IPS-20b (cell line): Measurements from ENCODE around the gene CRYL1.

Source experiments
- H3K27ac ChIP-seq: one replicate; pipeline ENCODE4 v1.5.1; 2013; ENCODE audit warnings: low read length
- H3K27me3 ChIP-seq: 2 replicates; pipeline ENCODE4 v1.6.1; 2013; ENCODE audit warnings: mild to moderate bottlenecking, low read length, inconsistent platforms; ENCODE audit not compliant: insufficient read depth
- H3K36me3 ChIP-seq: 2 replicates; pipeline ENCODE4 v1.6.1; 2013; ENCODE audit warnings: low read depth, mild to moderate bottlenecking, inconsistent platforms, low read length, moderate library complexity; ENCODE audit not compliant: insufficient read depth
- H3K4me1 ChIP-seq: 2 replicates; pipeline ENCODE4 v1.6.1; 2013; ENCODE audit warnings: mild to moderate bottlenecking, control low read depth, inconsistent platforms, low read length, moderate library complexity; ENCODE audit not compliant: insufficient read depth
- H3K4me3 ChIP-seq: 2 replicates; pipeline ENCODE4 v1.5.1; 2013; ENCODE audit warnings: mild to moderate bottlenecking, low read length, inconsistent platforms
- H3K9ac ChIP-seq: 2 replicates; pipeline ENCODE4 v1.6.1; 2013; ENCODE audit warnings: low read depth, mild to moderate bottlenecking, inconsistent platforms, low read length, moderate library complexity
- H3K9me3 ChIP-seq: 2 replicates; pipeline ENCODE4 v1.6.1; 2013; ENCODE audit warnings: mild to moderate bottlenecking, low read depth, low read length, inconsistent platforms; ENCODE audit not compliant: insufficient read depth

CRYL1 gene

DNA sequence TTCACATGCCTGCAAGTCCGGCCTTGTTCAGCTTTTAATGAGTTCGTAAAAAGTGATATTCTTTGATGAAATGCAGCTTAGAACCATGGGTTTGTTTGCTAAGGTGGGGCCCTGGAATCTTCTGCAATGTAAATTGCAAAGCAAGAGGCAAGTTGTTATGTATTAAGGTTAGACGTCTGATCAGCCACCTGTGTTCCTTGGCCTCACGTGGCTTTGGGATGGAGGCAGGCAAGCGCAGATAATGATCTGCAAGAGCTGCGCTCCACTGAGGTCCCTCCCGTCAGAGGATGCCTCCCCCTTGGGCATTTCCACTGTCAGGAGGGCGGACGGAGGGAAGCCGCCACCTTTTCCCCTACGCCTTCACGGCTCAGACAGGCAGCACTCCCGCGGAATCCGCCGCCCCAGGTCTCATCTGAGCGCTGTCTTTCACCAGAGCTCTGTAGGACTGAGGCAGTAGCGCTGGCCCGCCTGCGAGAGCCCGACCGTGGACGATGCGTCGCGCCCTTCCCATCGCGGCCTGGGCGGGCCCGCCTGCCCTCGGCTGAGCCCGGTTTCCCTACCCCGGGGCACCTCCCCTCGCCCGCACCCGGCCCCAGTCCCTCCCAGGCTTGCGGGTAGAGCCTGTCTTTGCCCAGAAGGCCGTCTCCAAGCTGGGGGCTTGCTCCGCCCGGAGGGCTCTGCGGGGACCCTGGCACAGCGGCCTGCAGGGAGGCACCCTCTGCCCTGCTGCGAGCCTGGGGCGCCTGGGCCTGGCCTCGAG is 110.9 kb downstream of the CRYL1 start:
- Histone ChIP-seq H3K27ac (no peak overlapping the region), H3K27me3 (peaks cover 19% of the 10 kb centered on the region; the same call in 1 of the 2 replicates), H3K36me3 (no peaks in the 10 kb centered on the region), H3K9me3 (no peaks in the 10 kb centered on the region), H3K4me3 (peak overlapping the region; percentile 15; the same call in 1 of the 2 replicates), H3K9ac (no peak overlapping the region; the same call in 1 of the 2 replicates), H3K4me1 (peaks cover 27% of the 10 kb centered on the region)

DNA sequence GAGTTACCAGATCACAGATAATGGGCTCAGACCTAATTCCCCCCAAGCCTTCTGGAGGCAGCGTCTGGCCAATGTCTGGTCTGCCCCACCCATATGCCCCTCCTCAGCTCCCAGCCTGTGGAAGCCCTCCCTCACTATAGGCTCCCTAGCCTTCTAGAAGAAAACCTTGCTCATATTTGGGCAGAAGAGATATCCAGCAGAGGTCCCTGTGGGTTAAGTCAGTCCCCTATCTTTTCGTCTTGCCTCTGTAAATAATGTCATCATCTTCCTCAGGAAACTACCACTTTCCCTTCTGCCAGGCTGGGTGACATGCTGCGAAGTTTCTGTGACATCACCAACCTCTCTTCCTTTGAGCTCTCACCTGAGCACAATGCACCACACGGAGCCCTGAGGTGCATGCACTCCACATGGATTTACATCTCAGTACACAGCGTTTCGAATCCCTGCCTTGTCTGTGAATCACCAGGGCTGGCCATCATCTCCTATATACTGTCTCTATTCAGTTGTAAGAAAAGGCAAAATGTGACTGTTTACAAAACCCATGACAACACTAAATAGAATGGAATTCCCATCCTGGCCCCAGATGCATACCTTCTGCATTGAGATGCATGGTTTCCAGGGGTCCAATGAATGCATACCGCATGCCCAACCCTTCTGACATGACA is 112.8 kb downstream of the CRYL1 start:
- H3K36me3 ChIP-seq, result no peaks in the 10 kb centered on the region
- no peak overlapping the region; the same call in 1 of the 2 replicates for H3K9ac ChIP-seq
- H3K9me3 ChIP-seq, result no peaks in the 10 kb centered on the region
- peaks cover 27% of the 10 kb centered on the region for H3K4me1 ChIP-seq
- H3K4me3 ChIP-seq, result peak overlapping the region; percentile 44; the same call in 1 of the 2 replicates
- H3K27me3 ChIP-seq, result peaks cover 19% of the 10 kb centered on the region; the same call in 1 of the 2 replicates
- no peak overlapping the region for H3K27ac ChIP-seq

DNA sequence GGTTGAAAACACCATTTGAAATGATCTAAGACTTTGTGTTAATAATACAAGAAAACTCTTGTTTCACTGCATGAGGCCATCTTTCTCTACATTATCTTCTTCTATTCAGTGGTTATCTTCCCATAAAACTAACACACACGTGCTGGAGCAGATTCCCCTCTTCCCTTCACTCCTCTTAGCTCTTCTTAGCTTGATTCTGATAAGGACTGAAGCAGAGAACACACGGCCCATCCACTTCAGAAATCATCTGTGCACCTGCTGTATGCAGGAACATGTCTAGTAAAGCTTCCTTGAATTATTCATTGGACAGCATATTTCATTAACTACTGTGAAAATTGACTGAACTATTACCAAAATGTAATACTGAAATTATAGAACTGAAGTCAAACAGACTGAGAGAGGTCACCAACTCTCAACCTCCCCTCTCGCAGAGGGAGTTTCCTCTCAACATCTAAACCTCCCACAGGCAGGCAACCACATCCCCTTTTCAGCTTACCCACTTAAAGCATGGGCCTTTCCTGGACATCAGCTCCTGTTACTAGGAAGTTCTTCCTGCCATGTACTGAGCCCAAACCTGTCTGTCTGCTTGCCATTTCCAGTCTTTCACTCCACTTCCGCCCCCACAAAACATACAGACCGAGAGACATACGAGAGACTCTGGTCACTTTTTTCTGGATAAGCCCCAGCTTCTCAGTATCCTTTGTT is 113.9 kb downstream of the CRYL1 start:
- no peaks in the 10 kb centered on the region for H3K9me3 ChIP-seq
- H3K4me1 ChIP-seq, result peaks cover 27% of the 10 kb centered on the region
- peaks cover 19% of the 10 kb centered on the region; the same call in 1 of the 2 replicates for H3K27me3 ChIP-seq
- no peak overlapping the region for H3K27ac ChIP-seq
- H3K4me3 ChIP-seq, result 0 out of 2 replicates have a peak overlapping the region, but pooled peaks have one; percentile 44
- peak overlapping the region; percentile 26; the same call in 1 of the 2 replicates for H3K9ac ChIP-seq
- no peaks in the 10 kb centered on the region for H3K36me3 ChIP-seq

DNA sequence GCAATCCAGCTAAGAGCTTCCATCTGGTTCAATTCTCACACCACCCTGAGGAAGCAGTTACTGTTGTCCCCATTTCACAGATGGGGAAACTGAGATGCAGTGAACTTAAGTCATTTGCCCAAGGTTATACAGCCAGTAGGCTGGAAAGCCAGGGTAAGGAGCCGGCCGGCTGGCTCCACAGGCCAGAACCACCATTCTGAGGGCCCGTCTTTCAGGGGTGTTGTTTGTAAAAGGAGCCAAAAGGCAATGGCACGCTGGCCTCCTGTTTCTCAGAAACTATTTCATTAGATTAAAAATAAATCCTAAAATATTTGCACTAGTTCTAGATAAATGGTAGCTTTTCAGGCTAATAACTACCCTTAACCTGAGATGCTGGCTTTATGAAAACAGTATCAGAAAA is 114.9 kb downstream of the CRYL1 start:
- Histone ChIP-seq H3K9ac (no peak overlapping the region), H3K4me1 (peaks cover 28% of the 10 kb centered on the region), H3K4me3 (no peak overlapping the region), H3K27me3 (peaks cover 13% of the 10 kb centered on the region; the same call in 1 of the 2 replicates), H3K36me3 (no peaks in the 10 kb centered on the region), H3K9me3 (no peaks in the 10 kb centered on the region), H3K27ac (no peak overlapping the region)

DNA sequence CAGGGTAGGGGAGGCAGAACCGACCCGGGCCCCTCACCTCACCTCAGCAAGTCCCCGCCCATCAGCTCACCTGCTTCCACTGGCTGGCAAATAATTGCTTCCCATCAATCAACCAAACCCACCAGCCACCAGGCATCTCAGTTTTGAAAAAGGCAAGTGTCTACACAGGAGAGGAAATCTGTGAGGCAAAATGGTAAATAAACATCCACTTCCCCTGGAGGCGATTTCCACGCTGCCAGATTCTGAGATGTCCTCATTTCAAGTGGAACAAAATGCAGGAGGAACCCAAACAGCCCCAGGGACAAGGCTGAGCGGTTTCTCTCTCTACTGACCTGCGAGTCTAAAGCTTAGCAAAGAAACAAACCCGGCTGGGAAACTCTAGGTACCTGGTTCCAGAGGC is 117.5 kb downstream of the CRYL1 start:
- Histone ChIP-seq H3K27me3 (no peaks in the 10 kb centered on the region; the same call in 1 of the 2 replicates), H3K4me3 (no peak overlapping the region), H3K4me1 (peaks cover 20% of the 10 kb centered on the region), H3K9me3 (no peaks in the 10 kb centered on the region), H3K27ac (no peak overlapping the region), H3K36me3 (no peaks in the 10 kb centered on the region), H3K9ac (no peak overlapping the region)

DNA sequence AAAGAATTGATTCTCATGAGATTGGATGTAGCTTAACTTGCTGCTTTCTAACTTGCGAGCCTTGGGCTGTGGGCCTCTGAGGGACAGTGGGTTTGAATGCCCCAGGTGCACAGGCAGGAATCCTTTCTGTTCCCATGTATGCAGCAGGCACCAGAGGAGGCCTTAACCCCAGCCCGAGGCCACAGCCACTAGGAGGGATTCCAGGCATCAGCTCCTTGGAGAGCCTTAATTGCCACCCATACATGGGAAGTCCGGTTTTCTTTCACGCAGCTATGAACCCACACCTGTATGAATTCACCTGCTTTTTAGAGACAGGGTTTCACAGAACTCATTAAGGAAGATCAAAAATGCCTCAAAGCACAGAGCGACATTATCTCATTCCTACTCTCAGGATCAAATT is 117.9 kb downstream of the CRYL1 start:
- Histone ChIP-seq H3K9ac (no peak overlapping the region), H3K9me3 (no peaks in the 10 kb centered on the region), H3K4me1 (peaks cover 18% of the 10 kb centered on the region), H3K27ac (no peak overlapping the region), H3K4me3 (no peak overlapping the region), H3K36me3 (no peaks in the 10 kb centered on the region), H3K27me3 (no peaks in the 10 kb centered on the region; the same call in 1 of the 2 replicates)

DNA sequence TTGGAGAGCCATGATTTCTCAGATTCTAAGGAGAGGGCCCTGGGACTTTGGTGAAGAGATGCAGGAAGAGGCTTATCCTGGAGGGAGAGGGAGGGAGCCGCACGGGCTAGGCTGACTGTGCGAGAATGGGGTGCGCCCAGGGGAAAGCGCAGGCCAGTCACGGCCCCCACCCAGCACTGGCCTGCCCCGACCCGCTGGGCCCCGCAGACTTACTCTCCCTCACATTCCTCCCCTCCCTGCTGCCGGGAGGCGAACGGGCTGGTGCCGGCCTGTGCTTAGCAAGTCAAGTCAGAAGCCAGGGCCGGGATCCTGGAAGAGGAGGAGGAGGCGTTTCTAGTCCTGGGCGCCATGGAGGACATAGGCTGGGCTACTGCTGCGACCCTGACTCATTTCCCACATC is 120.0 kb downstream of the CRYL1 start:
- H3K9me3 ChIP-seq, result no peaks in the 10 kb centered on the region
- no peaks in the 10 kb centered on the region; the same call in 1 of the 2 replicates for H3K27me3 ChIP-seq
- peak overlapping the region; percentile 56; the same call in 1 of the 2 replicates for H3K4me3 ChIP-seq
- H3K36me3 ChIP-seq, result no peaks in the 10 kb centered on the region
- peaks cover 4% of the 10 kb centered on the region for H3K4me1 ChIP-seq
- peak overlapping the region; percentile 39; the same call in 1 of the 2 replicates for H3K9ac ChIP-seq
- H3K27ac ChIP-seq, result no peak overlapping the region

DNA sequence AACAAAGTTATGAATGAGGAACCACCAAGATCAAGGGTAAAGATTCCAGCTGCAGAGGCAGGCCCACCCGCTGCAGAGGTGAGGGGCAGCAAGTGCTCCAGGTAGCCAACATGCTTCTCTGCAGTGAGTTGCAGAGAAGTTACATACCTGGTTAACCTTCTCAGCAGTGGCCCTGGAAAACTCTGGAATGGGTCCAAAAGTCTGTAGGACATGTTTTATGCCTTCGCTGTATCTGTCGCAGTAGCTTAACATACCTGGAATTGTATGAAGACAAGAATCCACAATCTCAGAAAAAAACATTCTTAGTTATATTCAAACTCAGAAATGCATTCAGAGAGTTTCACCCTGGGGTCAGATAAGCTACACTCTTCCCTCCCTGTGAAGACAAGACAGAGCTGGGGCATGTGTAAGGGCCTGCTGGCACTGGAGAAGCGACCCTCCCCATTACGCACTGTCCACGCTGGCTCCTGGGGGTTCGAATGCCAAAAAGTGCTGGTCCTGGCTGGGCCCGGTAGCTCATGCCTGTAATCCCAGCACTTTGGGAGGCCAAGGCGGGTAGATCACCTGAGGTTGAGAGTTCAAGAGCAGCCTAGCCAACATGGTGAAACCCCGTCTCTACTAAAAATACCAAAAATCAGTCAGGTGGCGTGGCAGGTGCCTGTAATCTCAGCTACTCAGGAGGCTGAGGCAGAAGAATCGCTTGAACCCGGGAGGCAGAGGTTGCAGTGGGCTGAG is 121.0 kb downstream of the CRYL1 start:
- Histone ChIP-seq H3K9me3 (no peaks in the 10 kb centered on the region), H3K27ac (no peak overlapping the region), H3K4me3 (no peak overlapping the region), H3K27me3 (no peaks in the 10 kb centered on the region; the same call in 1 of the 2 replicates), H3K9ac (no peak overlapping the region), H3K36me3 (no peaks in the 10 kb centered on the region), H3K4me1 (peaks cover 4% of the 10 kb centered on the region)

DNA sequence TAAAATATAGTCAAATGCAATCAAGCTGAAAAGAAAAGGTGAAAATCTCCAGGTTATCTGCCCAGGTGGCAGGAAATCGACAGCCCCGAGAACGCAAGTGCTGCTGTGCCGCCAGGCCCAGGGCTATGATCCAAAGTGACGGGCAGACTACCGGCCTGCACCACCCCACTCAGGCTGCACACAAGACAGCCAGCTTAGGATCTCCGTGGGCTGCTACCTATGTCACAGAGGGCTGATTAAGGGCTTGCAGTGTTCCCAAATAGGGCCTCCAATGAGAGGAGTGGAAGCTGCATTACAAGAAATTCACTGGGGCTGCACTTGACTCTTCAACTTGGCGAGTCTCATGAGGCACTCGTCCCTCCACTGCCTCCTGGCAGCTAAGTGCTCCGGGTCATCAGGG is 121.8 kb downstream of the CRYL1 start:
- Histone ChIP-seq H3K9me3 (no peaks in the 10 kb centered on the region), H3K27me3 (no peaks in the 10 kb centered on the region; the same call in 1 of the 2 replicates), H3K27ac (no peak overlapping the region), H3K4me3 (no peak overlapping the region), H3K9ac (no peak overlapping the region), H3K4me1 (peaks cover 4% of the 10 kb centered on the region), H3K36me3 (no peaks in the 10 kb centered on the region)

DNA sequence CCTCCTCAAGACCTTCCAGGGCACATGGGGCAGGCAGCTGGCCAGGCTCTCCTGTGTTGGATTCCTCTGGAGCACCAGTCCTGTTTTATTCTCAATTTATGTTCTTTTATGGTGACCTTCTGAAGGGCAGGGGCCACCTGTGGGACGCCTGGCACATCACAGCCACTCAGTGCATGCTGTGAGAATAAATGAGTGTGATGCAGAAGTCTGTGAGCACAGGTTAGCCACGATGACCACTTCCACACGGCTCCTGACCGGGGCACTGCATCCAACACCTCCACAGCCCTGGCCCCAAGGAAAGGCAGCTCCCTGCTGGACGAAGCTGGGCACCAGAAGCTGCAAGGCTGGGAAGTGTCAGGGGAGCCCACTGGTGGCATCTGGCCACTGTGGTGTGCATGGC is 122.8 kb downstream of the CRYL1 start:
- peaks cover 4% of the 10 kb centered on the region for H3K4me1 ChIP-seq
- H3K9ac ChIP-seq, result no peak overlapping the region
- no peaks in the 10 kb centered on the region; the same call in 1 of the 2 replicates for H3K27me3 ChIP-seq
- no peak overlapping the region for H3K27ac ChIP-seq
- H3K4me3 ChIP-seq, result no peak overlapping the region
- no peaks in the 10 kb centered on the region for H3K36me3 ChIP-seq
- no peaks in the 10 kb centered on the region for H3K9me3 ChIP-seq
